CD4-positive, alpha-beta T cell treated with Interleukin-2 at 100 ng/mL for 4 hours (primary cell): ENCODE data around the gene CALML3.
"Not testable (repeated sequence)": the region's sequence is repeated elsewhere in the genome, so short reads cannot be mapped to it uniquely, and the experiment has no call there.

ENCODE experiments used
- DNase-seq: peaks from one replicate; pipeline ENCODE4 v3.0.0-alpha.2; 2020; ENCODE audit warnings: low spot score

CALML3 gene

GRCh38 chr10:5555881-5556280 lies 31.1 kb downstream of the CALML3 start:
- DNase-seq = no peak

- DNase-seq = no peak
These were observed 31.8 kb downstream of the CALML3 start for GRCh38 chr10:5556576-5556975.

GRCh38 chr10:5557040-5557721 lies 32.4 kb downstream of the CALML3 start:
- DNase-seq = no peak

DNA sequence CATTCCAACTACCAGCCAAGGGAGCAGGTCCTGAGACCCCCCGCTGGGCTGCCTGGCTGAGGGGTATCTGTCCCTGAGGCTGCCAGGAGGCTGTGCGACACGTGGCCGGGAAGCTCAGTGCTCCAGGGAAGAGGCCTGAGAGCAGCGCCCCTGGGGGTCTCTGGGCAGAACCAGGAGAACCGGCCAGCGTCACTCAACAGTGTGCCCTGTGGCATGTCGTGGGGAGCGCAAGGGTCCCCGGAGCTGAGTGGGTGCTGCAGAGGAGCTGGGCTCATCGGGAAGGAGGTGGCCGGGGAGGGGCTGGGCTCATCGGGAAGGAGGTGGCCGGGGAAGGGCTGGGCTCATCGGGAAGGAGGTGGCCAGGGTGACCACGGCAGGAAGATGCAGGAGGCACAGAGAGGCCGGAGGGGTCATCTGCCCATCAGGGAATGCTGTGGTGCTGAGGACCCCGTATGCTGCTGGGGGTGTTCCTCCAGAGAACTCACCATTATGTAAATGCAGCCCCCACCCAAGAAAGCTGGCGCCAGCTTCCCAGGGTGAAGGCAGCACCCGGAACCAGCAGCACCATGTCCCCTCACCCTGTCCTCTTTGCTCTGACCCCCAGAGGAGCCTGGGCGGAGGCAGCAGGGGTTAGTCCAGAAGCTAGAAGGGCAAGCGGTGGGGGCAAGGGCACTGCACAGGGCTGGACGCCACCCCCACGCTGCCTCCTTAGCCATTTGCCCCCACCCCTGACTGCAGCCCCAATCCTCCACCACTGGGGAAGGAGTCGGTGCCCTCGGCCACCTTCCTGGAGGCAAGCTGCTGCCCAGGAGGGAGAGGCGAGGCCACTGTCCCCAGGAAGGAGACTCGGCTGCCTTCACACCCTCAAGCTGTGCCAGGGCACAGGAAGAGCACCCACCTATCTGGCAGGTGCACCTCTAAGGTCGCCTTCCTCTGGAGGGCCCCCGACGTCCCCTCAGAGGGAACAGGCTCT lies 33.3 kb downstream of the CALML3 start:
- no peak for DNase-seq

DNA sequence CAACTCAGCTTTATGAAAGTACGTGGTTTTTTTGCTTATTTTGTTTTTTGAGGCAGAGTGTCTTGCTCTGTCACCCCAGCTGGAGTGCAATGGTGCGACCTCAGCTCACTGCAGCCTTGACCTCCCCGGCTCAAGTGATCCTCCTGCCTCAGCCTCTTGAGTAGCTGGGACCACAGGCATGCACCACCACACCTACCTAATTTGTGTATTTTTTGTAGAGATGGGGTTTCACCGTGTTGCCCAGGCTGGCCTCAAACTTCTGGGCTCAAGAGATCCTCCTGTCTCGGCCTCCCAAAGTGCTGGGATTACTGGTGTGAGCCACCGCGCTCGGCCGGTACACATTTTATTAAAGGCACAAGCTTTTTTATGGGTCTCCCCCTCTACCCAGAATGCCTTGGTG lies 34.3 kb downstream of the CALML3 start:
- not testable (repeated sequence) for DNase-seq

- no peak for DNase-seq
These were observed 34.9 kb downstream of the CALML3 start for GRCh38 chr10:5559642-5560141.

- no peak for DNase-seq
These were observed 35.5 kb downstream of the CALML3 start for GRCh38 chr10:5560142-5560816.

DNA sequence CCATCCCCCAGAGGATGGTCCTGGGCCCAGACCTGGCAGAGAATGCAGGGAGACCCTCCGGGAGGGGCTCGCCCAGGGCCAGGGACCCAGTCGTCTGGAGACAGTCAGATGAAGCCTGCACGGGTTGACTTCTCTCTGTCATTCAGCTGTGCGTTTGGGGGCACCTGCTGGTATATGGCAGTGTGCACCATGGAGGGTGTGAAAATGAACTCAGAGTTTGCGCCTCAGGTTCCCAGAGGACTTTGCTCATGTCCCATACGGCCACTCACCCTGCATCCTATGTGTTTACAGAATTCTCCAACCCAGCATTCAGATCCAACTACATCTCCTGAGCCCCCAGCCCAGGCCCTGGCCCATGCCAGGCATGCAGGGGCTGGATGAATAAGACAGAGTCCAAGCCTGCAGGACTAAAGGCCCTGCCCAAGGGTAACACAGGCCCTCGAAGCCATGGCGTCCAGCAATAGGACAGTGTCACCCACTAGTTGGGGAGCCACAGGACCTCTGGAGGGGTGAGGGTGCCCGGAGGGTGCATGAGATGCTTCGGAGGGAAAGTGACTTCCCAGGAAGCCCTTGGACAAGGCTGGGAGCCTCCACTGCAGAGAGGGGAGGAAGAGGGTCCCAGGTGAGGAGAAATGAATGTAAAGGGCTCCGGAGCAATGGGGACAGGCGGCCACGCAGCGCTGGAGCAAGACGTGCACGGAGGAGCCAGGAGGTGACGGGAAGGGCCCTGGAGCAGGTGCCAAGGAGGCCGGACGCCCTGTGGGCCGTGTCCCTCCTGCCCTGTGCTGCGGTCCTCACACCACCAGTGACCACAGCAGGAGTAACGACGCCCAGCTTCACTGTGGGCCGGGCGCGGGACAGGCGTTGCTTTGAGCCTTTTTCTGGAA lies 36.3 kb downstream of the CALML3 start:
- no peak for DNase-seq

GRCh38 chr10:5561704-5562645 lies 37.2 kb downstream of the CALML3 start:
- DNase-seq = no peak

DNA sequence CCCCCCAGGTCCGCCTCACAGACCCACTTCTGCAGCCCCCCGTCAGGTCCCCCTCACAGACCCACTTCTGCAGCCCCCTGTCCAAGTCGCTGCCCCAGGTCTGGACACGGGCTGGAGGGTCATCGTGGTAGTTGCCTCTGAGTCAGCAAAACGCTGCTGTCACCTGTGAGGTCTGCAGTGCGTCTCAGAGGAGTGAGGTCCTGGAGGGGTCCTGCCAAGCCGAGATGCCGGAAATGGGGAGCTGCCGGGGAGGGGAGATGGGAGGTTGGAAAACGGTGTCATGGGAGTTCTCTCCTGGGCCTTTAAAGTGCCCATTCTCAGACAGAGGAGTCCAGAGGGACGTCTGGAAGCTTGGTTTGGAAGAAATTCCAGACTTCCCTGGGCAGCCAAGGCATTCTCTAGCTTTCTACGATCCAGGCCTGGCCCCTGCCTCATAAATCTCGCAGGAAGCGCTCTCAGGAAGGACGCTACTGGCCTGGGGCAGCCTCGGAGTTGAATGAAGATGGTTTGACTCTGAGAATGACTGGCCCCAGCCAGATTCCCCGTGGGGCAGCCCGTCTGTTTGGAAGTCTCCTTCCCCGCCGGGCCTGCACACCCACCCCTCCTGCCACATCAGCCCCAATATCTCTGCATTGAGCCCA lies 38.7 kb downstream of the CALML3 start:
- no peak for DNase-seq

GRCh38 chr10:5563991-5564536 lies 39.3 kb downstream of the CALML3 start:
- DNase-seq = peak; percentile 73

DNA sequence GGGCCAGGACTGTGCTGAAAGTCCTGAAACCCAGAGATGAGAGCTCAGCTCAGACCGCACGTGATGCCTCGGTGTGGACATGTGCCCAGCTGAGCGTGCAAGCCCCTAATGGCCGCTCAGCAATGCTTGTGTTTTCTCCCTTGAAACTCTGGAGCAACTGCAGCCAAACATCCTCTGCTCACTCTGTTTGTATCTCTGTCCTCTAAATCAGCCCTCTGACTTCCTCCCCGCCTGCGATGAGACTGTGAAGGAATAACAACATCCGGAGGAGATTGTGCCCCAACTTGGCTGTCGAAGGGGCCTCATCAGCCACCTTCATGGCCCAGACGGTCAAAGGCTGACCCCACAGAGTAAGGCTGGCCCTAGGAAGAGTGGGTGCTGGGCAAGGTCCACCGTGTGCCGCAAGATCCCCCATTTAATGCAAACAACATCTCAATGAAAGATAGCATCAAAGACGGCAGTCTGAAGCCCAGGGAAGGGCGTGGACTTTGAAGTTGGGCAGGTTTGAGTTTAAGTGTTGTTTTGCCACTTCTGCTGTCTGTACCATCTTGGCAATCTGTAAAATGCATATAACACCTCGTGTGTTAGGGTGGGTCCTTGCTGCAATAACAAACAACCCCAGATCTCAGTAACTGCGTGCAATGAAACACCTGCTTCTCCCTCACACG lies 39.9 kb downstream of the CALML3 start:
- DNase-seq = peak; percentile 50

DNA sequence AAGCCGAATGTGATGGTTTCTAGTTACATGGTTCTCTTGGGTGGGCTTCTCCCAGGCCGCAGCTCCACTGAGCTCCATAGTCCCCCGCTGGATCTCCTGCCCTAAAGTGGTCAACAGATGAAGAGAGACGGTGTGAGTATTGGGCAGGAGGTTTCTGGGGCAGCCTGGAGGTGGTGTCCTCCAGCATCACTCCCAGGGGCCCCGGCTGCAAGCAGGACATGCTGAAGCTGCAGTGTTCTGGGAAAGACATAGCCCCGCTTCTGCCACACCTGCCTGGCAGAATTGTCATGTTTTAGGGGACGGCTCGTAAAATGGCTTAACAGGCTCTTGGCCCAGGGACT lies 40.4 kb downstream of the CALML3 start:
- DNase-seq = no peak

- no peak for DNase-seq
These were observed 41.2 kb downstream of the CALML3 start for GRCh38 chr10:5565671-5566581.

DNA sequence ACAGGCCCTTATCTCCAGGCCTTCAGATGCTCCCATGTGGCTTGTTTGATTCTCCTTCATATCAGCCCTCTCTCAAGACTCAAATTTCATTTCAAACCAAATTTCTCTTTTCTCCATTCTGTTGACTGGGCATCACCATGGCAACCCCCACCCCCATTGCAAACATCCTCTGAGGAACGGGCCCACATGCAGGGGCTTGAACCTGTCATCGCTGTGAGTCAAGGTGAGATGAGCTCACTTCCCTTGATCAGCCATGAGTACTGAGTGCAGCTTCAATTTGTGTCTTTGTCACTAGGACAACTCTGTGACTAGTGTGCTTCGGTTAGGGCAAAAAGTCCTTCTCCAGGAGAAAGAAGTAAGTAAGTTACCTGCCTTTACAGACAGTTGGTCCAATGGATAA lies 41.9 kb downstream of the CALML3 start:
- peak; percentile 58 for DNase-seq

DNA sequence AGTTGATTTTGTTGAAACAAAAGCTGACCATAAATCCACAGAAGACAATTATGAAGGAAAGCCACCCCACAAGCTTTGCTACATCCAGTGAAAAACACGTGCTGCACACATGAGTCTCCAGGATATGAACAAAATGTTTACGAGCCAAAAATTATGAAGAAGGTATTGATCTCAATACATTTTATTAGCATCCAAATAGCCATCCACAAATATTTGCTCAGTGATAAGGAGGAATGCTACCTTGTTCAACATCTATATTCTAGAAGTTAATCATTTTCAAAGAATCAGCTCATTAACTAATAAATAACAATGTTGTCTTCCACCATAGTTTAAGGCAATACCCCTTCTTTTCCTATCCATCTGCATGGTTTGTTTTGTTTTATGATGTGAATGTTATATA lies 42.7 kb downstream of the CALML3 start:
- DNase-seq = no peak

DNA sequence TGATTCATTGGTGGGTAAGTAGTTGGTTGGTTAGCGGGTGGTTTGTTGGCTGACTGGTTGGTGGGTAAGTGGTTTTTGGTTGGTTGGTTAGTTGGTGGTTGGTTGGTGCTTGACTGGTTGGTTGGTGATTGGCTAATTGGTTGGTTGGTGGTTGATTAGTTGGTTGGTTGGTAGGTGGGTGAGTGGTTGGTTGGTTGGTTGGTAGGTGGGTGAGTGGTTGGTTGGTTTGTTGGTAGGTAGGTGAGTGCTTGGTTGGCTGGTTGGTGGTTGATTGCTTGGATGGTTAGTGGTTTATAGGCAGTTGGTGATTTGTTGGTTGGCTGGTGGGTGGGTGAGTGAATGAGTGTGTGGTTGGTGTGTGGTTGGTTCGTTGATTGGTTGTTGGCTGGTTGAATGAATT lies 44.2 kb downstream of the CALML3 start:
- no peak for DNase-seq

GRCh38 chr10:5569568-5569967 lies 44.8 kb downstream of the CALML3 start:
- no peak for DNase-seq
